SH-SY5Y (cell line): ENCODE results near the gene CDKL1.

Source experiments
- GATA2 ChIP-seq: IDR thresholded peaks from 2 replicates; pipeline ENCODE4 v1.6.1; 2011; ENCODE audit warnings: mild to moderate bottlenecking, low read depth, low read length
- GATA3 ChIP-seq: IDR thresholded peaks from 2 replicates; pipeline ENCODE4 v1.6.1; 2011; ENCODE audit warnings: low read depth, mild to moderate bottlenecking, low read length, moderate library complexity

GRCh38 chr14:50344116-50344775, 52.4 kb downstream of the CDKL1 start:
- no peak for TF ChIP-seq GATA2
- TF ChIP-seq GATA3: no peak
